HUES64 (cell line): Measurements from ENCODE around the gene TBCE.
"Not testable (repeated sequence)": the region's sequence is repeated elsewhere in the genome, so short reads cannot be mapped to it uniquely, and the experiment has no call there.

Source experiments
- H3K27ac ChIP-seq: 2 replicates; pipeline ENCODE4 v1.7.0; 2013; ENCODE audit warnings: low read depth, low read length, inconsistent platforms
- H3K27me3 ChIP-seq: 2 replicates; pipeline ENCODE4 v1.6.1; 2013; ENCODE audit warnings: mild to moderate bottlenecking, low read length; ENCODE audit not compliant: insufficient read depth
- H3K36me3 ChIP-seq: 2 replicates; pipeline ENCODE4 v1.6.1; 2013; ENCODE audit warnings: mild to moderate bottlenecking, low read length; ENCODE audit not compliant: insufficient read depth
- H3K4me1 ChIP-seq: 2 replicates; pipeline ENCODE4 v1.6.1; 2013; ENCODE audit warnings: mild to moderate bottlenecking, low read length, moderate library complexity; ENCODE audit not compliant: insufficient read depth
- H3K4me3 ChIP-seq: 2 replicates; pipeline ENCODE4 v1.5.1; 2013; ENCODE audit warnings: mild to moderate bottlenecking, low read length, moderate library complexity
- H3K9ac ChIP-seq: 2 replicates; pipeline ENCODE4 v1.6.1; 2013; ENCODE audit warnings: mild to moderate bottlenecking, low read depth, low read length
- H3K9me3 ChIP-seq: 2 replicates; pipeline ENCODE4 v1.6.1; 2013; ENCODE audit warnings: low read depth, low read length; ENCODE audit not compliant: insufficient read depth
- WGBS: fragments of 150-250, 120-280 bp; methylation state at CpG from one replicate; pipeline ENCODE4 v1.1.7; 2013; ENCODE audit warnings: missing lambda C conversion rate; 5-methylcytosine and 5-hydroxymethylcytosine counted together

The TBCE gene

DNA sequence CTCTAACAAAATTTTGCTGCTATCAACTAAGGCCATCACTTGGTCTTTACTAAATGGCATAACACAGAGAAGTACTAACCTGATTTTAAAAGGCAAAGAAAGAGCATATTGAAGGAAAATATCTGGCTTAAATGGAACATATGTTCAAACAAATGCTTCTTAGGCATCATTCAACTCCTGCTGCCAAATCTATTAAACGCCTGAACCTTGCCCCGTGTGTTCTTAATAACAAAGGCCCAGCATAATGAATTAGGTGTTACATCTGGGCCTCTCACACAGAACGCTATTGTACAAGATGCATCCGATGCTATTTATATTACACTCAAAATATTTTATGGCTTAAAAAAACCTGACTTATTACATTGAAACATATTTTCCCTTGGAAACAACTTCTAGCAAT lies 88.6 kb downstream of the TBCE start:
- Histone ChIP-seq H3K4me1 (no peaks in the 10 kb centered on the region), H3K27ac (no peak overlapping the region), H3K27me3 (no peaks in the 10 kb centered on the region), H3K9me3 (no peaks in the 10 kb centered on the region), H3K9ac (no peak overlapping the region), H3K36me3 (peaks cover 48% of the 10 kb centered on the region), H3K4me3 (no peak overlapping the region)
- 95% methylated on average over 4 of the region's 4 CpGs for WGBS

GRCh38 chr1:235457856-235458255 lies 90.6 kb downstream of the TBCE start:
- H3K9ac ChIP-seq, H3K27ac ChIP-seq, H3K4me3 ChIP-seq, H3K4me1 ChIP-seq, H3K27me3 ChIP-seq, H3K9me3 ChIP-seq: not testable (repeated sequence)
- H3K36me3 ChIP-seq, result peaks cover 42% of the 10 kb centered on the region
- WGBS, result 95% methylated on average over 7 of the region's 7 CpGs

DNA sequence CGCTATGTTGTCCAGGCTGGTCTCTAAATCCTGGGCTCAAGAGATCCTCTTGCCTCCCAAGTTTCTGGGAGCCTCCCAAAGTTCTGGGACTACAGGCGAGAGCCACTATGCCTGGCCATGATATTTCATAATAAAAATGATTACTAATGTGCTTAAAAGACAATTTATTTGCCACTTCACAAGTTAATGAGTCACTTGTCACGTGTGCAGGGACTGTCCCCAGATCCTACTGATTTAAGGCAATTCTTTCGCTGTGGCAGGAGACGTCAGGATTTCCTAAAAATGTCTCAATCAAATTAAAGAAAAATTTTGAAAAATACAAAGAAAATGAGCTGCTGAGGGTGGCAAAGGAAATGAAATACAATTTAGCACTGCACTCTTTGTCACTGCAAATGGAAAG lies 93.5 kb downstream of the TBCE start:
- Histone ChIP-seq H3K9me3 (no peaks in the 10 kb centered on the region), H3K4me3 (no peak overlapping the region), H3K36me3 (peaks cover 28% of the 10 kb centered on the region), H3K27ac (no peak overlapping the region), H3K4me1 (no peaks in the 10 kb centered on the region), H3K9ac (no peak overlapping the region), H3K27me3 (no peaks in the 10 kb centered on the region)
- WGBS, result 98% methylated on average over 4 of the region's 5 CpGs

DNA sequence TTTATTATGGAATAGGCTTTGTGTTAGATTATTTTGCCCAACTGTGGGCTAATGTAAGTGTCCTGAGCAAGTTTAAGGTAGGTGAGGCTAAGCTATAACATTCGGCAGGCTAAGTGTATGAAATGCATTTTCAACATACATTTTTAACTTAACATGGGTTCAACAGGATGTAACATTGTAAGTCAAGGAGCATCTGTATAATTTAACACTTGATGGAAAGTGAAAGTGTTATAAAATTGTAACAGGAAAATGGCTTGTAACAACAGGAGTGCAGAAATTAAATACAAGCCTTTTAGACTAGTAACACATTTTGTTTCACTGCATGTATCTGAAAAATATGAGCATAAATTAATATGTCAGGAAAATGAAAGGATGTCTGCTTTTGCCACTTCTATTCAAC lies 94.7 kb downstream of the TBCE start:
- peaks cover 38% of the 10 kb centered on the region for H3K36me3 ChIP-seq
- no peak overlapping the region for H3K4me3 ChIP-seq
- H3K27ac ChIP-seq, result no peak overlapping the region
- no peak overlapping the region for H3K9ac ChIP-seq
- H3K4me1 ChIP-seq, result no peaks in the 10 kb centered on the region
- no peaks in the 10 kb centered on the region for H3K9me3 ChIP-seq
- H3K27me3 ChIP-seq, result no peaks in the 10 kb centered on the region
- no CpG with 5 or more reads among the region's 1 CpG for WGBS

DNA sequence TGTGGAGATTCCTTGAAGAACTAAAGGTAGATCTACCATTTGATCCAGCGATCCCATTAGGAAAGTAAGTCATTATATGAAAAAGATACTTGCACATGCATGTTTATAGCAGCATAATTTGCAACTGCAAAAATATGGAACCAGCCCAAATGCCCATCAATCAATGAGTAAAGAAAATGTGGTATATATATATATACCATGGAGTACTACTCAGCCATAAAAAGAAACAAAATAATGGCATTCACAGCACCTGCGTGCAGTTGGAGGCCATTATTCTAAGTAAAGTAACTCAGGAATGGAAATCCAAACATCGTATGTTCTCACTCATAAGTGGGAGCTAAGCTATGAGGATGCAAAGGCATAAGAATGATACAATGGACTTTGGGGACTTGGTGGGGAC lies 95.6 kb downstream of the TBCE start:
- peaks cover 38% of the 10 kb centered on the region for H3K36me3 ChIP-seq
- H3K9me3 ChIP-seq, H3K27ac ChIP-seq, H3K4me3 ChIP-seq, H3K9ac ChIP-seq, H3K27me3 ChIP-seq, H3K4me1 ChIP-seq: not testable (repeated sequence)
- WGBS, result 98% methylated on average over 3 of the region's 3 CpGs

DNA sequence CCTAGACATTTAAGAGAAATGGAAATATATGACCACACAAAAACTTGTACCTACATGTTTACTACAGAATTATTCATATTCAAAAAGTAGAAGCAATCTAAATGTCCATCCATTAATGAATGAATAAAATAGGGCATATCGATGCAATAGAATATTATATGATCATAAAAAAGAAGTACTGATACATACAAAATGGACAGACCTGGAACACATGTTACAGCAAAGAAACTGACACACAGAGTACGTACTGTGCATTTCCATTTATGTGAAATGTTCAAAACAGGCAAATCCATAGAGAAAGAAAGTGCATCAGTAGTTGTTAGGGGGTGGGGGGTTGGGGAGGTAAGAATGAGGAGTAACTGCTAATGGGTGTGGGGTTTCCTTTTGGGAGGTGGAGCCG lies 97.8 kb downstream of the TBCE start:
- Histone ChIP-seq H3K9me3 (no peaks in the 10 kb centered on the region), H3K4me1 (no peaks in the 10 kb centered on the region), H3K27ac (no peak overlapping the region), H3K4me3 (no peak overlapping the region), H3K9ac (no peak overlapping the region), H3K36me3 (peaks cover 49% of the 10 kb centered on the region), H3K27me3 (no peaks in the 10 kb centered on the region)
- 94% methylated on average over 1 of the region's 3 CpGs for WGBS

GRCh38 chr1:235468004-235468403 lies 100.8 kb downstream of the TBCE start:
- no peaks in the 10 kb centered on the region for H3K9me3 ChIP-seq
- H3K27ac ChIP-seq, result no peak overlapping the region
- WGBS, result 91% methylated on average over 3 of the region's 3 CpGs
- no peaks in the 10 kb centered on the region for H3K27me3 ChIP-seq
- no peak overlapping the region for H3K9ac ChIP-seq
- H3K4me3 ChIP-seq, result no peak overlapping the region
- no peaks in the 10 kb centered on the region for H3K4me1 ChIP-seq
- peaks cover 51% of the 10 kb centered on the region for H3K36me3 ChIP-seq

GRCh38 chr1:235468970-235469369 lies 101.7 kb downstream of the TBCE start:
- Histone ChIP-seq H3K9me3 (no peaks in the 10 kb centered on the region), H3K4me1 (no peaks in the 10 kb centered on the region), H3K27me3 (no peaks in the 10 kb centered on the region), H3K9ac (no peak overlapping the region), H3K36me3 (peaks cover 59% of the 10 kb centered on the region), H3K4me3 (no peak overlapping the region), H3K27ac (no peak overlapping the region)
- WGBS, result 100% methylated on average over 3 of the region's 4 CpGs

- not testable (repeated sequence) for H3K9me3 ChIP-seq, H3K4me1 ChIP-seq, H3K27me3 ChIP-seq, H3K9ac ChIP-seq, H3K4me3 ChIP-seq, H3K27ac ChIP-seq
- 100% methylated on average over 2 of the region's 2 CpGs for WGBS
- H3K36me3 ChIP-seq, result peaks cover 55% of the 10 kb centered on the region
These were observed 102.7 kb downstream of the TBCE start for GRCh38 chr1:235469897-235470296.

DNA sequence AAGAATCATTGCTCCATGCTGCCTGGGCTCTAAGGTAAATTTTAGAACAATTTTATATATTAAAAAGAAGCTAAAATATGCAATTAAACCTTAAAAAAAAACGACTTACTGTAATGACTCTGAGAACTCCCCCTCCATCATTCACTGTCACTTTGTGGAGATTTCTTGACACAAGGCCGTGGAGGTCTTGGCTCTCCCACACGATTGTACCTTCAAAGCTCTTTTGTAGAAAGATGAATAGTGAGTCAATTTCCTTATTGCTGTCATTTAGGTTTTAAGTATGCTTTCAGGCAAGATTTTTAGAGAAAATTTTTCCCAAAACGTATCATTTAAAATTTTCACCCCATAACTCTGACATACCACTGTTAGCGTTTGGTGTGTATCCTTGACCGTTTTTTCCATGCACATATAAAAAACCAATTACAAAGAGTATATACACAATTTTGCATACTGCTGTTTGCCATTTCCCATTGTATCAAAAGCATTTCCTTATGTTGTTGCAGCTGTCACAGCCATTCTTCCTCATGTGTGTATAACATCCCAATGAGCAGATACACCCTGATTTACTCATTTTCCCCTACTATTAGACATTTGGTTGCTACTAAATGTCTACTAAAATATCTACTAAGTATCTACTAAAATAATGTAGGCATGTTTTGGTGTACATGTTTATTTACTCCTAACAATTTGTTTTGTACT lies 103.7 kb downstream of the TBCE start:
- peaks cover 52% of the 10 kb centered on the region for H3K36me3 ChIP-seq
- no peak overlapping the region for H3K4me3 ChIP-seq
- no peaks in the 10 kb centered on the region for H3K9me3 ChIP-seq
- H3K27me3 ChIP-seq, result no peaks in the 10 kb centered on the region
- no peak overlapping the region for H3K27ac ChIP-seq
- 95% methylated on average over 6 of the region's 6 CpGs for WGBS
- H3K4me1 ChIP-seq, result no peaks in the 10 kb centered on the region
- H3K9ac ChIP-seq, result no peak overlapping the region

DNA sequence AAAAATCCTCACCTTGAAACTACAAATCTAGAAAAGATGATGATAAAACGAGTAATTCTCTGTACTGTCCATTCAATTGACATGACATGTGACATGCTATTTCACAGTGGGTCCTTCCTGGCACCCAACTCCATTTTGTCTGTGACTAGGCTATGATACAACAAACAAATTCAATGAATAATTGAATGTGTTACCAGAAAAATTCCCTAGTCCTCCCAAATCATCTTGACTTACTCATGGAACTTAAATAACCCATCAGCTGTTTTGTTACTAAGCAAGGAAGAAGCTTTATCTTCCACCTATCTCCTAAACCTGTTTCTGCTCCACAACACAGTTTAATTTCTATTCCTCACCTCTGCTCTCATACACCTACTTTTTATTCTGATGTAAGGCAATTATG lies 106.6 kb downstream of the TBCE start:
- Histone ChIP-seq H3K36me3 (peaks cover 60% of the 10 kb centered on the region), H3K27me3 (no peaks in the 10 kb centered on the region), H3K4me3 (no peak overlapping the region), H3K9ac (no peak overlapping the region), H3K9me3 (no peaks in the 10 kb centered on the region), H3K27ac (no peak overlapping the region), H3K4me1 (no peaks in the 10 kb centered on the region)
- WGBS, result 92% methylated on average over 1 of the region's 1 CpG

- Histone ChIP-seq H3K27me3 (no peaks in the 10 kb centered on the region), H3K4me1 (no peaks in the 10 kb centered on the region), H3K36me3 (peaks cover 88% of the 10 kb centered on the region), H3K9me3 (no peaks in the 10 kb centered on the region), H3K27ac (no peak overlapping the region), H3K9ac (no peak overlapping the region), H3K4me3 (no peak overlapping the region)
- over 99% methylated on average over 5 of the region's 5 CpGs for WGBS
These were observed 115.9 kb downstream of the TBCE start for GRCh38 chr1:235483090-235483489.
